ENCODE measurements around the gene PIGP. TPM values are rescaled to one million over a fixed set of nuclear protein-coding genes. Genes with fewer than 3 reads are reported as not detected.

Gene PIGP
- total and polyA plus RNA-seq, 2 of the 13 experiments (the other 11 are each of a cell fraction or from before 2014, with no cell fraction given): 14.8 to 33.4 TPM

GRCh38 chr21:37117204-37117603, 44.3 kb upstream of the PIGP start (continued):
- TF ChIP-seq HDAC1 (CRISPR knock-in tag; IDR thresholded peaks at IDR 0.05): 0 out of 2 replicates have a peak, but pooled peaks have one; percentile 19
- no peak for TF ChIP-seq ZNF761 (CRISPR knock-in tag; conservative IDR thresholded peaks at IDR 0.05)
- no peak for TF ChIP-seq ZNF326 (CRISPR knock-in tag; IDR thresholded peaks at IDR 0.05; ENCODE audit: borderline replicate concordance)
- no peak for TF ChIP-seq ZNF460 (CRISPR knock-in tag; IDR thresholded peaks at IDR 0.05; ENCODE audit: borderline replicate concordance)
- TF ChIP-seq ZNF607 (CRISPR knock-in tag; IDR thresholded peaks at IDR 0.05; ENCODE audit: borderline replicate concordance): no peak
- no peak for TF ChIP-seq ZMAT5 (CRISPR knock-in tag; IDR thresholded peaks at IDR 0.05; ENCODE audit: borderline replicate concordance, low read depth)
- no peak for TF ChIP-seq KAT8 (CRISPR knock-in tag; IDR thresholded peaks at IDR 0.05)
- no peak for TF ChIP-seq MBNL3 (CRISPR knock-in tag; conservative IDR thresholded peaks at IDR 0.05)
- TF ChIP-seq TAF1 (CRISPR knock-in tag; IDR thresholded peaks at IDR 0.05): no peak
- TF ChIP-seq GATAD1 (CRISPR knock-in tag; IDR thresholded peaks at IDR 0.05): no peak
- no peak for TF ChIP-seq ZNF512 (CRISPR knock-in tag; IDR thresholded peaks at IDR 0.05)
- no peak for TF ChIP-seq PBX2 (CRISPR knock-in tag; IDR thresholded peaks at IDR 0.05)
- no peak for TF ChIP-seq ZNF33A (CRISPR knock-in tag; IDR thresholded peaks at IDR 0.05; ENCODE audit: borderline replicate concordance)
- no peak for TF ChIP-seq KIAA2018 (CRISPR knock-in tag; IDR thresholded peaks at IDR 0.05; ENCODE audit: borderline replicate concordance)
- no peak for TF ChIP-seq BRCA1 (CRISPR knock-in tag; IDR thresholded peaks at IDR 0.05)
- no peak for TF ChIP-seq GTF2F1 (IDR thresholded peaks at IDR 0.05; ENCODE audit: low read length)
- no peak for TF ChIP-seq ZSCAN21 (CRISPR knock-in tag; IDR thresholded peaks at IDR 0.05; ENCODE audit: borderline replicate concordance)
- no peak for TF ChIP-seq ETV6 (CRISPR knock-in tag; conservative IDR thresholded peaks at IDR 0.05)
